DOHH2 (cell line): ENCODE measurements around the gene MB.

Experiments
- H3F3A ChIP-seq: fragments of 200-600 bp; sonication (generic), shearing (Covaris generic); 2 replicates; pipeline ENCODE4 v1.6.0; 2016; ENCODE audit warnings: antibody characterized with exemption, mild to moderate bottlenecking; ENCODE audit not compliant: control insufficient read depth, insufficient read depth
- H3K27ac ChIP-seq: fragments of 200-600 bp; sonication (generic); 2 replicates; pipeline ENCODE4 v1.5.1; 2014; ENCODE audit warnings: low read depth, mild to moderate bottlenecking, low read length, moderate library complexity
- H3K27me3 ChIP-seq: fragments of 200-600 bp; sonication (generic); 2 replicates; pipeline ENCODE4 v1.6.1; 2014; ENCODE audit warnings: mild to moderate bottlenecking, low read length, mixed read lengths; ENCODE audit not compliant: control insufficient read depth
- H3K36me3 ChIP-seq: fragments of 200-600 bp; sonication (generic); 2 replicates; pipeline ENCODE4 v1.6.1; 2014; ENCODE audit warnings: mild to moderate bottlenecking, low read length, moderate library complexity, mixed read lengths; ENCODE audit not compliant: control insufficient read depth
- H3K4me1 ChIP-seq: fragments of 200-600 bp; sonication (generic); 2 replicates; pipeline ENCODE4 v1.6.1; 2014; ENCODE audit warnings: mild to moderate bottlenecking, low read length, mixed read lengths; ENCODE audit not compliant: control insufficient read depth
- H3K4me2 ChIP-seq: fragments of 200-600 bp; sonication (generic); 2 replicates; pipeline ENCODE4 v1.6.0; 2014; ENCODE audit warnings: mild to moderate bottlenecking, low read length, moderate library complexity
- H3K4me3 ChIP-seq: fragments of 200-600 bp; sonication (generic); 2 replicates; pipeline ENCODE4 v1.5.1; 2014; ENCODE audit warnings: mild to moderate bottlenecking, low read length, mixed read lengths
- H3K79me2 ChIP-seq: fragments of 200-600 bp; sonication (generic); 2 replicates; pipeline ENCODE4 v1.6.1; 2014; ENCODE audit warnings: mild to moderate bottlenecking, low read length, mixed read lengths; ENCODE audit not compliant: control insufficient read depth
- H3K9me2 ChIP-seq: fragments of 200-600 bp; sonication (generic); replicated peaks from 2 replicates; pipeline ENCODE4 v1.6.1; 2014; ENCODE audit warnings: mild to moderate bottlenecking, low read length, mixed read lengths; ENCODE audit not compliant: control insufficient read depth
- H3K9me3 ChIP-seq: fragments of 200-600 bp; sonication (generic); 2 replicates; pipeline ENCODE4 v1.6.1; 2014; ENCODE audit warnings: antibody characterized with exemption, low read length, mixed read lengths; ENCODE audit not compliant: control insufficient read depth, insufficient read depth
- H4K20me1 ChIP-seq: fragments of 200-600 bp; sonication (generic); 2 replicates; pipeline ENCODE4 v1.6.0; 2014; ENCODE audit warnings: low read depth, mild to moderate bottlenecking, antibody characterized with exemption, low read length, moderate library complexity; ENCODE audit not compliant: control insufficient read depth, insufficient read depth
- CTCF ChIP-seq: fragments of 200-600 bp; sonication (generic); IDR thresholded peaks from one replicate; pipeline ENCODE4 v1.5.1; 2014; ENCODE audit warnings: antibody characterized with exemption, mild to moderate bottlenecking, low read depth, low read length; ENCODE audit not compliant: poor library complexity, severe bottlenecking
- EZH2phosphoT487 ChIP-seq: fragments of 200-600 bp; sonication (generic); IDR thresholded peaks from 2 replicates; pipeline ENCODE4 v1.6.1; 2017; ENCODE audit warnings: borderline replicate concordance, mild to moderate bottlenecking, antibody characterized with exemption, low read length, moderate library complexity, mixed read lengths

MB gene

GRCh38 chr22:35605851-35606481, 11.2 kb downstream of the MB start:
- Histone ChIP-seq H3K9me3 (peaks cover 6% of the 10 kb centered on the region; the same call in 1 of the 2 replicates), H3K27ac (no peak overlapping the region), H3K4me1 (no peaks in the 10 kb centered on the region), H3K4me2 (no peak overlapping the region), H3F3A (peaks cover 5% of the 10 kb centered on the region), H3K9me2 (no peaks in the 10 kb centered on the region), H3K36me3 (no peaks in the 10 kb centered on the region), H3K79me2 (no peaks in the 10 kb centered on the region), H3K4me3 (no peak overlapping the region), H4K20me1 (no peaks in the 10 kb centered on the region), H3K27me3 (peaks cover 23% of the 10 kb centered on the region)
- TF ChIP-seq EZH2phosphoT487 = no peak
- no peak for TF ChIP-seq CTCF

- no peak overlapping the region for H3K27ac ChIP-seq
These were observed 11.8 kb downstream of the MB start for GRCh38 chr22:35605369-35605680.

GRCh38 chr22:35604621-35605368, 12.3 kb downstream of the MB start:
- no peak overlapping the region for H3K4me3 ChIP-seq
- H3K27ac ChIP-seq = no peak overlapping the region
- H3K79me2 ChIP-seq = no peaks in the 10 kb centered on the region
- peaks cover 6% of the 10 kb centered on the region; the same call in 1 of the 2 replicates for H3K9me3 ChIP-seq
- H3K9me2 ChIP-seq = no peaks in the 10 kb centered on the region
- H3K4me2 ChIP-seq = no peak overlapping the region
- no peaks in the 10 kb centered on the region for H3K36me3 ChIP-seq
- H3K27me3 ChIP-seq = peaks cover 21% of the 10 kb centered on the region
- H4K20me1 ChIP-seq = no peaks in the 10 kb centered on the region
- peaks cover 5% of the 10 kb centered on the region for H3F3A ChIP-seq
- TF ChIP-seq CTCF (no peak), EZH2phosphoT487 (no peak)
- no peaks in the 10 kb centered on the region for H3K4me1 ChIP-seq

More at GRCh38 chr22:35605369-35605680, 11.8 kb downstream of the MB start:
- H3F3A ChIP-seq = peaks cover 5% of the 10 kb centered on the region
- peaks cover 6% of the 10 kb centered on the region; the same call in 1 of the 2 replicates for H3K9me3 ChIP-seq
- peaks cover 21% of the 10 kb centered on the region for H3K27me3 ChIP-seq
- no peak overlapping the region for H3K4me3 ChIP-seq
- no peaks in the 10 kb centered on the region for H3K4me1 ChIP-seq
- H3K36me3 ChIP-seq = no peaks in the 10 kb centered on the region
- no peak for TF ChIP-seq EZH2phosphoT487
- no peak for TF ChIP-seq CTCF
- H3K79me2 ChIP-seq = no peaks in the 10 kb centered on the region
- H4K20me1 ChIP-seq = no peaks in the 10 kb centered on the region
- H3K4me2 ChIP-seq = no peak overlapping the region
- H3K9me2 ChIP-seq = no peaks in the 10 kb centered on the region
